H1 (cell line): ENCODE measurements around the gene MMP21.

ENCODE experiments used
- CEBPB ChIP-seq: IDR thresholded peaks from 2 replicates; pipeline ENCODE4 v1.6.1; 2012; ENCODE audit warnings: low read depth, low read length
- EGR1 ChIP-seq: IDR thresholded peaks from 2 replicates; pipeline ENCODE4 v1.6.1; 2011; ENCODE audit warnings: low read depth, low read length, borderline replicate concordance
- JUN ChIP-seq: IDR thresholded peaks from 2 replicates; pipeline ENCODE4 v1.6.1; 2011; ENCODE audit warnings: low read depth, mild to moderate bottlenecking, improper control_type of control experiment, low read length
- POLR2AphosphoS5 ChIP-seq: IDR thresholded peaks from 2 replicates; pipeline ENCODE4 v1.6.1; 2011; ENCODE audit warnings: low read depth, low read length
- RFX5 ChIP-seq: IDR thresholded peaks from 2 replicates; pipeline ENCODE4 v1.6.1; 2011; ENCODE audit warnings: low read depth, low read length, improper control_type of control experiment, borderline replicate concordance
- SIN3A ChIP-seq, 2 experiments: IDR thresholded peaks in 1 of 2; conservative IDR thresholded peaks in 1 of 2; 2 replicates each; pipeline ENCODE4 v1.6.1; 2011 to 2012; ENCODE audit warnings: low read length in 2 of 2, improper control_type of control experiment in 1 of 2, low read depth in 1 of 2, mild to moderate bottlenecking in 1 of 2
- TF ChIP-seq, protein P1 (sequence below), 3 experiments: IDR thresholded peaks; 1 replicate in 2 of 3; 2 replicates in 1 of 3; pipeline versions ENCODE4 v1.5.1 to v1.6.1; 2011; ENCODE audit warnings: low read length in 3 of 3, mild to moderate bottlenecking in 3 of 3, inconsistent platforms in 2 of 3, low read depth in 1 of 3, moderate library complexity in 1 of 3; ENCODE audit not compliant: insufficient read depth in 1 of 3; ENCODE audit errors: control extremely low read depth in 1 of 3

DNA sequence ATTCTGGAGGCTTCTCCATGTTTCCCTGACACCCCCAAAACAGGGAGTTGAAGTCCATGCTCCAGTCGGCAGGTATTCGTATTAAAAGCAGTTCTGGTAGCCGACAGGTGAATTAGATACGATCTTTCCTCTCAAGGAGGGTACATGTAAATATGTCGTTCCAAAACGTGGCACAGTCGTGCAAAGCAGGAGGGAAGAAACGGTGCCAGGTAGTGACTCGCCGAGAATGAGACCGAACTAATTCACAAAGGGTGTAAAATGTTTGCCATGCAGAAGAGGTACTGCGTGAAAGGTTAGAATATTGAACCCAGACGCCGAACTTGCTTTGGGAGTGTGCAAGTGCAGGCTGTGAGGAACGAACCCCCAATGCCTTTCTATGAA lies 55.6 kb downstream of the MMP21 start:
- TF ChIP-seq POLR2AphosphoS5 (no peak), CEBPB (no peak), JUN (no peak), RFX5 (no peak), EGR1 (no peak), SIN3A (conservative IDR thresholded peaks at IDR 0.05 in 1 of 2, IDR thresholded peaks at IDR 0.05 in 1 of 2; ENCODE audit: low read depth in 1 of 2, low read length in 2 of 2) (no peak)
- TF ChIP-seq, protein P1, sequence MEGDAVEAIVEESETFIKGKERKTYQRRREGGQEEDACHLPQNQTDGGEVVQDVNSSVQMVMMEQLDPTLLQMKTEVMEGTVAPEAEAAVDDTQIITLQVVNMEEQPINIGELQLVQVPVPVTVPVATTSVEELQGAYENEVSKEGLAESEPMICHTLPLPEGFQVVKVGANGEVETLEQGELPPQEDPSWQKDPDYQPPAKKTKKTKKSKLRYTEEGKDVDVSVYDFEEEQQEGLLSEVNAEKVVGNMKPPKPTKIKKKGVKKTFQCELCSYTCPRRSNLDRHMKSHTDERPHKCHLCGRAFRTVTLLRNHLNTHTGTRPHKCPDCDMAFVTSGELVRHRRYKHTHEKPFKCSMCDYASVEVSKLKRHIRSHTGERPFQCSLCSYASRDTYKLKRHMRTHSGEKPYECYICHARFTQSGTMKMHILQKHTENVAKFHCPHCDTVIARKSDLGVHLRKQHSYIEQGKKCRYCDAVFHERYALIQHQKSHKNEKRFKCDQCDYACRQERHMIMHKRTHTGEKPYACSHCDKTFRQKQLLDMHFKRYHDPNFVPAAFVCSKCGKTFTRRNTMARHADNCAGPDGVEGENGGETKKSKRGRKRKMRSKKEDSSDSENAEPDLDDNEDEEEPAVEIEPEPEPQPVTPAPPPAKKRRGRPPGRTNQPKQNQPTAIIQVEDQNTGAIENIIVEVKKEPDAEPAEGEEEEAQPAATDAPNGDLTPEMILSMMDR (IDR thresholded peaks at IDR 0.05; ENCODE audit: control extremely low read depth in 1 of 3, insufficient read depth in 1 of 3, low read depth in 1 of 3, low read length in 3 of 3), result no peak
